Iris pigment epithelial cell (primary cell): ENCODE data around the gene CELA2B.
A peak's percentile ranks its signal among the peaks of the same experiment; 100 is the strongest.
"Not testable (repeated sequence)": the region's sequence is repeated elsewhere in the genome, so short reads cannot be mapped to it uniquely, and the experiment has no call there.

Experiments
- DNase-seq: peaks from one replicate; pipeline ENCODE4 v3.0.0-alpha.2; 2011; ENCODE audit warnings: low read depth

CELA2B gene

GRCh38 chr1:15469361-15469760 lies 6.5 kb upstream of the CELA2B start:
- DNase-seq: no peak

GRCh38 chr1:15469821-15470448 lies 6.0 kb upstream of the CELA2B start:
- not testable (repeated sequence) for DNase-seq

- not testable (repeated sequence) for DNase-seq
Observed at GRCh38 chr1:15471067-15471466, 4.8 kb upstream of the CELA2B start.

- DNase-seq: not testable (repeated sequence)
Observed at GRCh38 chr1:15471723-15472122, 4.2 kb upstream of the CELA2B start.

GRCh38 chr1:15472587-15472986 lies 3.3 kb upstream of the CELA2B start:
- DNase-seq: no peak

GRCh38 chr1:15476927-15477326 lies 1.0 kb downstream of the CELA2B start:
- no peak for DNase-seq

- DNase-seq: peak; percentile 14
Observed at GRCh38 chr1:15477646-15478212, 1.8 kb downstream of the CELA2B start.

- no peak for DNase-seq
Observed at GRCh38 chr1:15479654-15480347, 3.9 kb downstream of the CELA2B start.

GRCh38 chr1:15482455-15482854 lies 6.6 kb downstream of the CELA2B start:
- DNase-seq: not testable (repeated sequence)

GRCh38 chr1:15482983-15483543 lies 7.2 kb downstream of the CELA2B start:
- not testable (repeated sequence) for DNase-seq

GRCh38 chr1:15483971-15484370 lies 8.1 kb downstream of the CELA2B start:
- DNase-seq: no peak

- DNase-seq: not testable (repeated sequence)
Observed at GRCh38 chr1:15484443-15484842, 8.5 kb downstream of the CELA2B start.

GRCh38 chr1:15485636-15486035 lies 9.7 kb downstream of the CELA2B start:
- DNase-seq: no peak

GRCh38 chr1:15486844-15487610 lies 11.1 kb downstream of the CELA2B start:
- DNase-seq: not testable (repeated sequence)

- DNase-seq: no peak
Observed at GRCh38 chr1:15488371-15488770, 12.5 kb downstream of the CELA2B start.

- DNase-seq: no peak
Observed at GRCh38 chr1:15489052-15489736, 13.3 kb downstream of the CELA2B start.

- peak; percentile 70 for DNase-seq
Observed at GRCh38 chr1:15491010-15491409, 15.1 kb downstream of the CELA2B start.

- no peak for DNase-seq
Observed at GRCh38 chr1:15492596-15492995, 16.7 kb downstream of the CELA2B start.

GRCh38 chr1:15493869-15494390 lies 18.0 kb downstream of the CELA2B start:
- no peak for DNase-seq

GRCh38 chr1:15500184-15501178 lies 24.6 kb downstream of the CELA2B start:
- no peak for DNase-seq
